ENCODE results near the gene DPYD.

DNA sequence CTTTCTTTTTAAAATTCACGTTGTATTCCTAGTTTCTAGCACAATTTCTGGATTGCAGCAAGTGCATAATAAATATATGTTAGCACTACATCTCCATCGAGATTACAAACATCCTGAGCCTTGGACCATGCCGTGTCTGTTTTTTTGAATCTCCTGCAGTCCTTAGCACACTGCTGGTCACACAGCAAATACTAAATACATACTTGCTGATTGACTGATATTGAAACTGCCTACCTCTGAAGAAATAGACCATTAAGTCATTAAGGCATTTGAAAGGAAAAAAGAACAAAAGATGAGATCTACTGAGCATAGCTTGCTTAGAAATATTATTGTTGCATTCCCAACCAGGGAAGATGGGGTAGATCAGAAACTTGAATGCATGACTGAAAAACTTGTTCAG lies 830.1 kb downstream of the DPYD start:
- TF ChIP-seq POLR2A (IDR thresholded peaks at IDR 0.05; ENCODE audit: low read length) (no peak), GATA1 (IDR thresholded peaks at IDR 0.05; ENCODE audit: low read depth, low read length) (no peak)
